Vagina (tissue), 2 donors: ENCODE measurements around the gene ARL2BP. TPM values are rescaled to one million over a fixed set of nuclear protein-coding genes. Genes with fewer than 3 reads are reported as not detected.

Experiments
- DNase-seq, 2 donors: peaks; one replicate each; pipeline ENCODE4 v3.0.0-alpha.2; 2017; ENCODE audit errors: extremely low spot score in 2 of 2
- H3K27ac ChIP-seq: fragments of 200-600 bp; sonication (generic); one replicate; pipeline ENCODE4 v1.5.1; 2019
- H3K27me3 ChIP-seq: fragments of 200-600 bp; sonication (generic); one replicate; pipeline ENCODE4 v1.5.1; 2019
- H3K36me3 ChIP-seq, 2 donors: fragments of 200-600 bp; sonication (generic); one replicate each; pipeline ENCODE4 v1.5.1; 2017 to 2019
- H3K4me1 ChIP-seq: fragments of 200-600 bp; sonication (generic); one replicate; pipeline ENCODE4 v1.5.1; 2019
- H3K4me3 ChIP-seq, 2 donors: fragments of 200-600 bp; sonication (generic); 1 replicate in 1 of 2; 2 replicates in 1 of 2; pipeline ENCODE4 v1.5.1; 2016 to 2019
- H3K9me3 ChIP-seq: fragments of 200-600 bp; sonication (generic); one replicate; pipeline ENCODE4 v1.5.1; 2019
- CTCF ChIP-seq, 3 experiments: fragments of 450-650 bp in 2 of 3; fragments of 200-600 bp in 1 of 3; sonication (generic) in 1 of 3; IDR thresholded peaks; one replicate each; pipeline ENCODE4 v1.5.1; 2017 to 2019; ENCODE audit warnings: antibody characterized with exemption in 3 of 3, mild to moderate bottlenecking in 2 of 3, moderate library complexity in 2 of 3
- POLR2A ChIP-seq, 2 donors: fragments of 450-650 bp; IDR thresholded peaks; one replicate each; pipeline ENCODE4 v1.6.1; 2017; ENCODE audit warnings: antibody characterized with exemption in 2 of 2, mild to moderate bottlenecking in 2 of 2, moderate library complexity in 2 of 2
- POLR2AphosphoS5 ChIP-seq, 2 donors: sonication (generic); formaldehyde crosslinking; IDR thresholded peaks; one replicate each; pipeline ENCODE4 v1.9.0; 2017; ENCODE audit warnings: antibody characterized with exemption in 2 of 2, mild to moderate bottlenecking in 2 of 2, low read depth in 1 of 2; ENCODE audit not compliant: insufficient read depth in 1 of 2
- intact Hi-C: fragments of 100-400 bp; cut with DNase I; formaldehyde crosslinking; loops from one replicate; pipeline ENCODE4 v1.15.1; 2023
- total RNA-seq: library from RNA; depleted of rRNA; stranded (reverse); fragments of >200 nt; gene quantifications from one replicate; pipeline ENCODE4 v1.2.3, GENCODE V29; 2016

The ARL2BP gene
- total RNA-seq, 1 donor from 2014 or later = 44.7 TPM

GRCh38 chr16:57216968-57217367 lies 28.1 kb upstream of the ARL2BP start:
- peaks cover 0 to 74% of the 10 kb centered on the region in 2 donors for H3K36me3 ChIP-seq
- peaks cover 7% of the 10 kb centered on the region for H3K4me1 ChIP-seq
- no peak overlapping the region for H3K4me3 ChIP-seq
- DNase-seq = no peak
- H3K27ac ChIP-seq = no peak overlapping the region
- intact Hi-C loops = no loop called here
- TF ChIP-seq CTCF (IDR thresholded peaks at IDR 0.05) (no peak), POLR2AphosphoS5 (IDR thresholded peaks at IDR 0.05; ENCODE audit: insufficient read depth in 1 of 2, low read depth in 1 of 2) (no peak), POLR2A (IDR thresholded peaks at IDR 0.05) (no peak)
- H3K9me3 ChIP-seq = no peaks in the 10 kb centered on the region
- no peaks in the 10 kb centered on the region for H3K27me3 ChIP-seq

DNA sequence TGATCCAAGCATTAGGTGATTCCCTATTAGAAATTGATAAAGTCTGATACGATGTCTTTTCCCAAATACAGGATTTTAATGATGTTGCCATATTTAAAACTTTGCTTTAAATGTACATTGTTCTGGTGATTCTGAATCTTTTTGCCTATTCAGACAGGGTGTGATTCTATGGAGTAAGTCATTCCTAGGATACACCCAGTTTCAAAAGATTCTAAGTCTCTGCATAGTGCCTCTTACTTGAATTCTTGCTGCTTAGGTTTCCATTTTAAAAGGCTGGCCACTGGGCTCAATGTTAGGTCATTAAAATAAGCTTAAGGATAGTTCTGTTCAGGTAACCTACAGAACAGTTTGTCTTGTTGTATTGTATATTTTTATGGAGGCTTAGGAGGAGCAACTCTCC lies 22.0 kb upstream of the ARL2BP start:
- intact Hi-C loops = no loop called here
- TF ChIP-seq POLR2A (IDR thresholded peaks at IDR 0.05) (no peak), CTCF (IDR thresholded peaks at IDR 0.05) (no peak), POLR2AphosphoS5 (IDR thresholded peaks at IDR 0.05; ENCODE audit: insufficient read depth in 1 of 2, low read depth in 1 of 2) (no peak)
- no peaks in the 10 kb centered on the region for H3K27me3 ChIP-seq
- no peak for DNase-seq
- peaks cover 0 to 68% of the 10 kb centered on the region in 2 donors for H3K36me3 ChIP-seq
- no peaks in the 10 kb centered on the region for H3K9me3 ChIP-seq
- no peak overlapping the region for H3K4me3 ChIP-seq
- no peaks in the 10 kb centered on the region for H3K4me1 ChIP-seq
- no peak overlapping the region for H3K27ac ChIP-seq

- Histone ChIP-seq H3K27ac (no peak overlapping the region), H3K4me1 (no peaks in the 10 kb centered on the region), H3K9me3 (no peaks in the 10 kb centered on the region), H3K27me3 (no peaks in the 10 kb centered on the region), H3K4me3 (no peak overlapping the region), H3K36me3 (peaks cover 0 to 79% of the 10 kb centered on the region in 2 donors)
- DNase-seq = no peak
- intact Hi-C loops = no loop called here
- TF ChIP-seq CTCF (IDR thresholded peaks at IDR 0.05) (no peak), POLR2AphosphoS5 (IDR thresholded peaks at IDR 0.05; ENCODE audit: insufficient read depth in 1 of 2, low read depth in 1 of 2) (no peak), POLR2A (IDR thresholded peaks at IDR 0.05) (no peak)
These were observed 20.3 kb upstream of the ARL2BP start for GRCh38 chr16:57224651-57225335.

- Histone ChIP-seq H3K4me3 (no peak overlapping the region), H3K27ac (no peak overlapping the region), H3K27me3 (no peaks in the 10 kb centered on the region), H3K4me1 (no peaks in the 10 kb centered on the region), H3K9me3 (no peaks in the 10 kb centered on the region), H3K36me3 (peaks cover 0 to 87% of the 10 kb centered on the region in 2 donors)
- TF ChIP-seq POLR2A (IDR thresholded peaks at IDR 0.05) (no peak), POLR2AphosphoS5 (IDR thresholded peaks at IDR 0.05; ENCODE audit: insufficient read depth in 1 of 2, low read depth in 1 of 2) (no peak), CTCF (IDR thresholded peaks at IDR 0.05) (no peak)
- DNase-seq = no peak
- intact Hi-C loops = no loop called here
These were observed 19.1 kb upstream of the ARL2BP start for GRCh38 chr16:57225978-57226377.
